ENCODE data around the gene KCNJ13.
"Not testable (repeated sequence)": the region's sequence is repeated elsewhere in the genome, so short reads cannot be mapped to it uniquely, and the experiment has no call there.

KCNJ13 gene

GRCh38 chr2:232728785-232729184, 47.6 kb downstream of the KCNJ13 start:
- H3K4me3 ChIP-seq (replicated peaks in 1 of 2; ENCODE audit: low read depth in 2 of 2, low read length in 2 of 2), result no peak overlapping the region
- DNase-seq (ENCODE audit: low read depth in 2 of 2), result no peak
- TF ChIP-seq CTCF (IDR thresholded peaks at IDR 0.05; ENCODE audit: low read depth, low read length), result no peak

GRCh38 chr2:232723027-232723426, 53.3 kb downstream of the KCNJ13 start:
- H3K4me3 ChIP-seq (replicated peaks in 1 of 2; ENCODE audit: low read depth in 2 of 2, low read length in 2 of 2), result no peak overlapping the region
- no peak for TF ChIP-seq CTCF (IDR thresholded peaks at IDR 0.05; ENCODE audit: low read depth, low read length)
- no peak for DNase-seq (ENCODE audit: low read depth in 2 of 2)

- no peak for DNase-seq (ENCODE audit: low read depth in 2 of 2)
- no peak overlapping the region for H3K4me3 ChIP-seq (replicated peaks in 1 of 2; ENCODE audit: low read depth in 2 of 2, low read length in 2 of 2)
These were observed 54.5 kb downstream of the KCNJ13 start for GRCh38 chr2:232721882-232722281.

GRCh38 chr2:232721261-232721660, 55.1 kb downstream of the KCNJ13 start:
- H3K4me3 ChIP-seq (replicated peaks in 1 of 2; ENCODE audit: low read depth in 2 of 2, low read length in 2 of 2), result no peak overlapping the region
- no peak for DNase-seq (ENCODE audit: low read depth in 2 of 2)
- TF ChIP-seq CTCF (IDR thresholded peaks at IDR 0.05; ENCODE audit: low read depth, low read length), result no peak

More at GRCh38 chr2:232721882-232722281, 54.5 kb downstream of the KCNJ13 start:
- TF ChIP-seq CTCF (IDR thresholded peaks at IDR 0.05; ENCODE audit: low read depth, low read length), result no peak

- not testable (repeated sequence) for H3K4me3 ChIP-seq (replicated peaks in 1 of 2; ENCODE audit: low read depth in 2 of 2, low read length in 2 of 2); DNase-seq (ENCODE audit: low read depth in 2 of 2)
These were observed 56.3 kb downstream of the KCNJ13 start for GRCh38 chr2:232720056-232720455.

Measured in cardiac fibroblast (primary cell).